SK-N-SH (cell line): ENCODE measurements around the gene ORC3.
"Not testable (repeated sequence)": the region's sequence is repeated elsewhere in the genome, so short reads cannot be mapped to it uniquely, and the experiment has no call there.

Experiments
- CTCF ChIP-seq: fragments of 200-600 bp; sonication (generic); IDR thresholded peaks from 2 replicates; pipeline ENCODE4 v1.6.1; 2017; ENCODE audit warnings: antibody characterized with exemption, mild to moderate bottlenecking, moderate library complexity
- POLR2AphosphoS5 ChIP-seq: IDR thresholded peaks from 2 replicates; pipeline ENCODE4 v1.6.1; 2012; ENCODE audit warnings: low read depth, low read length

- not testable (repeated sequence) for TF ChIP-seq CTCF, POLR2AphosphoS5
Observed at GRCh38 chr6:87696817-87697216, 106.9 kb downstream of the ORC3 start.
